ENCODE data around the gene CCDC6.

The CCDC6 gene

DNA sequence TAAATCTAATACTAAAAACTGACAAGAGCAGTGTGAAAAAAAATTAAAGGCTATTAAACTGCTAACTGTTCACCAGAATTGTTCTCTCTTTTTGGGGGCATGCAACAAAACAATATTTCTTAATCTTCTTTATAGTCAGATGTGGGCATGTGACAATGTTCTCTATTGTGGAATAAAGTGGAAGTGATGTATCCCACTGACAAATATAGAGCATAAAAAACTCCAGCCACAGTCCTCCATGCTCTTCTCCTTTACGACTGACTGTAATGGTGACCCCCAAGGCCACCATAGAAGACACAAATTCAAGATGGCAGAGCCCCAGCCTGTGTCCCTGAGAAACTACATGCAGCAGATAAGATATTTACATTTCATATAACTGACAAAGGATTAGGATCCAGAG is 11.6 kb upstream of the CCDC6 start:
- DNase-seq (ENCODE audit: low read depth), result no peak
- H3K4me3 ChIP-seq (ENCODE audit: low read depth, low read length), result no peak overlapping the region
- TF ChIP-seq, protein P1, sequence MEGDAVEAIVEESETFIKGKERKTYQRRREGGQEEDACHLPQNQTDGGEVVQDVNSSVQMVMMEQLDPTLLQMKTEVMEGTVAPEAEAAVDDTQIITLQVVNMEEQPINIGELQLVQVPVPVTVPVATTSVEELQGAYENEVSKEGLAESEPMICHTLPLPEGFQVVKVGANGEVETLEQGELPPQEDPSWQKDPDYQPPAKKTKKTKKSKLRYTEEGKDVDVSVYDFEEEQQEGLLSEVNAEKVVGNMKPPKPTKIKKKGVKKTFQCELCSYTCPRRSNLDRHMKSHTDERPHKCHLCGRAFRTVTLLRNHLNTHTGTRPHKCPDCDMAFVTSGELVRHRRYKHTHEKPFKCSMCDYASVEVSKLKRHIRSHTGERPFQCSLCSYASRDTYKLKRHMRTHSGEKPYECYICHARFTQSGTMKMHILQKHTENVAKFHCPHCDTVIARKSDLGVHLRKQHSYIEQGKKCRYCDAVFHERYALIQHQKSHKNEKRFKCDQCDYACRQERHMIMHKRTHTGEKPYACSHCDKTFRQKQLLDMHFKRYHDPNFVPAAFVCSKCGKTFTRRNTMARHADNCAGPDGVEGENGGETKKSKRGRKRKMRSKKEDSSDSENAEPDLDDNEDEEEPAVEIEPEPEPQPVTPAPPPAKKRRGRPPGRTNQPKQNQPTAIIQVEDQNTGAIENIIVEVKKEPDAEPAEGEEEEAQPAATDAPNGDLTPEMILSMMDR (IDR thresholded peaks at IDR 0.05; ENCODE audit: control insufficient read depth, extremely low read depth, insufficient read depth), result no peak

DNA sequence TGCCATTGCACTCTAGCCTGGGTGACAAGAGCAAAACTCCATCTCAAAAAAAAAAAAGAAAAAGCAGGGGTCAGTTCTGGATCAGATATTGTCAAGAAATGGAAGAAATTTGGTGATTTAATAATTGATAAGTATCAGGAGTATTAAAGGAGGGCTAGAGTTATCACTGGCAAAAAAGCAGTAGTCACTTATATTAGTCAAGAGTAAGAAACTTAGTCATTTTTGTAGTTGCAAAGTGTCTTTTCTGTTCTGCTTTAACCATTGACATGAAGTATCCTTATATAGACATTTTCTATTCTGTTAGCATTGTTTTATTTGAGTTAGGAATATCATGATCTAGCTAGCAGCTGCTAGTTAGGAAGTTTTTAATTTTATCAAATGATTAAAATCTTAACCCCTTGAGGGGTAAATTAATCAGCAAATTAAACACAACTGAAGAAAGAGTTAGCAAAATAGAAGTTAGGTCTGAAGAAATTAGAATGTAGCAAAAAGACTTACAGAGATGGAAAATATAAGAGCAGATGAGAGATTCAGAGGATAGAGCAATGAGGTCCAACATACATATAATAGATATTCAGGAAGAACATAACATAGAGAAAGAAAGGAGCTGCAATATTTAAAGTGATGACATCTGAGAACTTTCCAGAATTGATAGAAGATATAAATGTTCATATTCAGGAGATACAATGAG is 7.3 kb upstream of the CCDC6 start:
- H3K4me3 ChIP-seq (ENCODE audit: low read depth, low read length), result no peak overlapping the region
- DNase-seq (ENCODE audit: low read depth), result no peak
- TF ChIP-seq, protein P1 (IDR thresholded peaks at IDR 0.05; ENCODE audit: control insufficient read depth, extremely low read depth, insufficient read depth), result no peak

DNA sequence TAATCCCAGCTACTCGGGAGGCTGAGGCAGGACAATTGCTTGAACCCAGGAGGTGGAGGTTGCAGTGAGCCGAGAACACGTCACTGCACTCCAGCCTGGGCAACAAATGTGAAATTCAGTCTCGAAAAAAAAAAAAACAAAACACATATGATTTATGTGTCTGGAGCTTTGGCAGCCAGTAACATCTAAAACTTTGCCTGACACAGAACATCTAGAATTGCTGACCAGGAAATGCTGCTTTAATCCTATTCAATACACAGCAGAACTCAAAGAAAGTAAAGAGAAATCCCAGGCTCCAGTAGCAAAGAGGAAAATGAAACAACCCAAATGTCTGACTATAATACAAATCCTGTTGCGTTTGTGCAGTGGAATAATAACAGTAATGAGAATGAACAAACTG is 4.5 kb upstream of the CCDC6 start:
- TF ChIP-seq, protein P1 (IDR thresholded peaks at IDR 0.05; ENCODE audit: control insufficient read depth, extremely low read depth, insufficient read depth), result no peak
- no peak for DNase-seq (ENCODE audit: low read depth)

DNA sequence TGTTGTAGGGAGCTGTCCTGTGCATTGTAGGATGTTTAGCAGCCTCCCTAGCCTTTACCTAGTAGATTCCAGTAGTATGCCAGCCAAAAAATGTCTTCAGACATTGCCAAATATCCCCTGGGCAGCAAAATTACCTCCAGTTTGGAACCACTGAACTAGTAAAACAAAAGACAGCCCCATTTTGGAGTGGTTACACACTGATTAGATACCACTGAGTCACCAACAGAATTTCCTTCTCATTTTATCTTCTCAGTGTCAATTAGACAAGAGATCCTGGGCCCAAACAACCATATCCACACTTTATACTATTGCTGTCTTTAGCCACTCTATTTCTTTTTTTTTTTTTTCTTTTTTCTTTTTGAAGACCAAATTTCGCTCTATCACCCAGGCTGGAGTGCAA is 3.5 kb upstream of the CCDC6 start:
- no peak for DNase-seq (ENCODE audit: low read depth)
- TF ChIP-seq, protein P1 (IDR thresholded peaks at IDR 0.05; ENCODE audit: control insufficient read depth, extremely low read depth, insufficient read depth), result no peak
- no peak overlapping the region for H3K4me3 ChIP-seq (ENCODE audit: low read depth, low read length)

More for the DNA sequence above, 4.5 kb upstream of the CCDC6 start:
- H3K4me3 ChIP-seq (ENCODE audit: low read depth, low read length), result no peak overlapping the region

DNA sequence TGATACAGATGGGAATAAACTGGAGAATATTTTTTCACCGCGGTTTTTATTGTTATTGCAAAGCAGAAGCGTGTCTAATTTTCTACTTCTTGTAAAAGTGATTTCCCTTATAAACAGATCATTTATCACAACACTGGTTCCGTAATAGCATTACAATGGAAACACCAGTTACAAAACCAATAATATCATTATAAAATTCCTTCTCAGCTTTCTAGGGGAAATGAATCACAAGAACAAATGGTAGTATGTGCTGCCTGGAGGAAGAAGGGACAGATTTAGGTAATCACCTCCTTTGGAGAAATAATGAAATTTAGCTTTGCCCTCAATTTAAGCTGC is 2.4 kb upstream of the CCDC6 start:
- DNase-seq (ENCODE audit: low read depth), result no peak
- H3K4me3 ChIP-seq (ENCODE audit: low read depth, low read length), result peak overlapping the region; percentile 89
- TF ChIP-seq, protein P1 (IDR thresholded peaks at IDR 0.05; ENCODE audit: control insufficient read depth, extremely low read depth, insufficient read depth), result no peak

DNA sequence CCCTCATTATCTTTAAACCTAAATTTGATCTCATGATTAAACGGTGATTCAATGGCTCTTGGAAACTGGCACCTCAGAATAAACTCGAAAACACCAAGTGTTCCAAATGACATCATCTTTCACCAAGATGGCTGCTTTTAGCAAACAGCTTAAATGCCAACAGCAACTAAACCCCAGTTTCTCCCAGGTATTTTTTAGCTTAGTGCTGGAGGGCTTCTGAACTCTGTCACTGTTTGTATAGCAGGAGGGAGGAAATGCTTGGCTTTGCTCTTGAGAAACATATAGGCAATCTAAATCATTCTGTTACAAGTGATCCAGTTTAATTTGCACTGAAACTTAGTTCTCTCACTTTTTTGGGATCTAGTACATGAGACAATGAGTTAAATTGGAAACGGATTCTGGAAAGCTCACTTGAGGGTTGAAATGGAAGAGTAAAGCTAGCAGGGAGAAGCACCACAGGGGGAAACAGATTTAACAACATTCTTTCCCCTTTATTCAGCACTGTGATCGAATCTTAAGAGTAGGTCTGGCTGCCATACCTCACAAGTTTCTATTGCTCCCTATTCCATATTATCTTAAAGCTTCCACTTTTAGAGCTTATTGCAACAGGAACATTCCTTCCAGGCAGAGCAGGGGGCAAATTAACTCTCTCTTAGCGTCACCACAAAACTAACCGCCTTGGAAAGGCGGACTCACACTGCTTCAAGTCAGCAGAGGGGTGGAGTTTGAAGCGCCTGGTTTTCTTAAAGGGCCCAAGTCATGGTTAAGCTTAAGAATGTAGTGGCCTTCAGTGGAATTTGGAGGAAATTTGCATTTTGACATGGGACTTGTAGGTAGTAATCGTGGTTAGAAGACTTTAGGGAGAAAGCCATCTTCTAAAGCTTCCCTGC is 1.8 kb upstream of the CCDC6 start:
- TF ChIP-seq, protein P1 (IDR thresholded peaks at IDR 0.05; ENCODE audit: control insufficient read depth, extremely low read depth, insufficient read depth), result no peak
- peak; percentile 43 for DNase-seq (ENCODE audit: low read depth)
- H3K4me3 ChIP-seq (ENCODE audit: low read depth, low read length), result peak overlapping the region; percentile 89

Measured in LNCaP clone FGC (cell line).